ENCODE measurements around the gene ELK4.

The ELK4 gene

GRCh38 chr1:205589618-205590456 lies 42.0 kb downstream of the ELK4 start:
- H3F3A ChIP-seq (ENCODE audit: insufficient read depth, low read length): peaks cover 6% of the 10 kb centered on the region; the same call in 1 of the 2 replicates
- H3K36me3 ChIP-seq (replicated peaks; ENCODE audit: insufficient read depth, low read length): no peaks in the 10 kb centered on the region
- no peaks in the 10 kb centered on the region for H3K79me2 ChIP-seq (ENCODE audit: low read length)
- peaks cover 15% of the 10 kb centered on the region for H3K27me3 ChIP-seq (replicated peaks; ENCODE audit: insufficient read depth, low read length)
- TF ChIP-seq EZH2phosphoT487 (IDR thresholded peaks at IDR 0.05; ENCODE audit: low read length) (no peak), CTCF (IDR thresholded peaks at IDR 0.05; ENCODE audit: low read length) (no peak), EZH2 (optimal IDR thresholded peaks at IDR 0.05; ENCODE audit: low read depth, low read length) (no peak)
- H2AFZ ChIP-seq (ENCODE audit: low read length): no peak overlapping the region
- no peaks in the 10 kb centered on the region for H3K9me3 ChIP-seq (replicated peaks; ENCODE audit: insufficient read depth, low read length)
- peaks cover 14% of the 10 kb centered on the region for H3K4me1 ChIP-seq (ENCODE audit: low read length)
- DNase-seq: no peak
- no peaks in the 10 kb centered on the region for H4K20me1 ChIP-seq (ENCODE audit: insufficient read depth, low read length)
- no peak overlapping the region for H3K27ac ChIP-seq (ENCODE audit: low read length)
- H3K9ac ChIP-seq (ENCODE audit: low read length): no peak overlapping the region
- H3K4me2 ChIP-seq (ENCODE audit: low read depth, low read length): no peak overlapping the region
- H3K4me3 ChIP-seq (ENCODE audit: low read length): no peak overlapping the region
- no peaks in the 10 kb centered on the region for H3K9me2 ChIP-seq (replicated peaks; ENCODE audit: insufficient read depth, low read length)

GRCh38 chr1:205589046-205589445 lies 42.8 kb downstream of the ELK4 start:
- H3F3A ChIP-seq (ENCODE audit: insufficient read depth, low read length): peaks cover 6% of the 10 kb centered on the region; the same call in 1 of the 2 replicates
- no peaks in the 10 kb centered on the region for H3K9me2 ChIP-seq (replicated peaks; ENCODE audit: insufficient read depth, low read length)
- no peaks in the 10 kb centered on the region for H3K9me3 ChIP-seq (replicated peaks; ENCODE audit: insufficient read depth, low read length)
- H3K36me3 ChIP-seq (replicated peaks; ENCODE audit: insufficient read depth, low read length): no peaks in the 10 kb centered on the region
- no peak overlapping the region for H2AFZ ChIP-seq (ENCODE audit: low read length)
- peaks cover 12% of the 10 kb centered on the region for H3K4me1 ChIP-seq (ENCODE audit: low read length)
- H3K9ac ChIP-seq (ENCODE audit: low read length): no peak overlapping the region
- no peak for TF ChIP-seq CTCF (IDR thresholded peaks at IDR 0.05; ENCODE audit: low read length)
- TF ChIP-seq EZH2phosphoT487 (IDR thresholded peaks at IDR 0.05; ENCODE audit: low read length): no peak
- TF ChIP-seq EZH2 (optimal IDR thresholded peaks at IDR 0.05; ENCODE audit: low read depth, low read length): no peak
- no peak overlapping the region for H3K27ac ChIP-seq (ENCODE audit: low read length)
- no peak for DNase-seq
- no peak overlapping the region for H3K4me2 ChIP-seq (ENCODE audit: low read depth, low read length)
- H3K4me3 ChIP-seq (ENCODE audit: low read length): no peak overlapping the region
- H4K20me1 ChIP-seq (ENCODE audit: insufficient read depth, low read length): no peaks in the 10 kb centered on the region
- no peaks in the 10 kb centered on the region for H3K79me2 ChIP-seq (ENCODE audit: low read length)
- peaks cover 15% of the 10 kb centered on the region for H3K27me3 ChIP-seq (replicated peaks; ENCODE audit: insufficient read depth, low read length)

- Histone ChIP-seq H3K79me2 (ENCODE audit: low read length) (no peaks in the 10 kb centered on the region), H3K4me3 (ENCODE audit: low read length) (no peak overlapping the region), H3K9me3 (replicated peaks; ENCODE audit: insufficient read depth, low read length) (no peaks in the 10 kb centered on the region), H3K4me1 (ENCODE audit: low read length) (peaks cover 8% of the 10 kb centered on the region), H3K36me3 (replicated peaks; ENCODE audit: insufficient read depth, low read length) (no peaks in the 10 kb centered on the region), H3K27me3 (replicated peaks; ENCODE audit: insufficient read depth, low read length) (peaks cover 15% of the 10 kb centered on the region), H4K20me1 (ENCODE audit: insufficient read depth, low read length) (no peaks in the 10 kb centered on the region), H2AFZ (ENCODE audit: low read length) (no peak overlapping the region), H3K9ac (ENCODE audit: low read length) (no peak overlapping the region), H3K9me2 (replicated peaks; ENCODE audit: insufficient read depth, low read length) (no peaks in the 10 kb centered on the region), H3K27ac (ENCODE audit: low read length) (no peak overlapping the region), H3K4me2 (ENCODE audit: low read depth, low read length) (no peak overlapping the region), H3F3A (ENCODE audit: insufficient read depth, low read length) (peaks cover 4% of the 10 kb centered on the region; the same call in 1 of the 2 replicates)
- DNase-seq: no peak
- TF ChIP-seq EZH2 (optimal IDR thresholded peaks at IDR 0.05; ENCODE audit: low read depth, low read length): no peak
- TF ChIP-seq CTCF (IDR thresholded peaks at IDR 0.05; ENCODE audit: low read length): peak; percentile 27
Observed at GRCh38 chr1:205588636-205589035, 43.2 kb downstream of the ELK4 start.

All from MM.1S (cell line).